ENCODE measurements around the gene KASH5.

Gene KASH5

DNA sequence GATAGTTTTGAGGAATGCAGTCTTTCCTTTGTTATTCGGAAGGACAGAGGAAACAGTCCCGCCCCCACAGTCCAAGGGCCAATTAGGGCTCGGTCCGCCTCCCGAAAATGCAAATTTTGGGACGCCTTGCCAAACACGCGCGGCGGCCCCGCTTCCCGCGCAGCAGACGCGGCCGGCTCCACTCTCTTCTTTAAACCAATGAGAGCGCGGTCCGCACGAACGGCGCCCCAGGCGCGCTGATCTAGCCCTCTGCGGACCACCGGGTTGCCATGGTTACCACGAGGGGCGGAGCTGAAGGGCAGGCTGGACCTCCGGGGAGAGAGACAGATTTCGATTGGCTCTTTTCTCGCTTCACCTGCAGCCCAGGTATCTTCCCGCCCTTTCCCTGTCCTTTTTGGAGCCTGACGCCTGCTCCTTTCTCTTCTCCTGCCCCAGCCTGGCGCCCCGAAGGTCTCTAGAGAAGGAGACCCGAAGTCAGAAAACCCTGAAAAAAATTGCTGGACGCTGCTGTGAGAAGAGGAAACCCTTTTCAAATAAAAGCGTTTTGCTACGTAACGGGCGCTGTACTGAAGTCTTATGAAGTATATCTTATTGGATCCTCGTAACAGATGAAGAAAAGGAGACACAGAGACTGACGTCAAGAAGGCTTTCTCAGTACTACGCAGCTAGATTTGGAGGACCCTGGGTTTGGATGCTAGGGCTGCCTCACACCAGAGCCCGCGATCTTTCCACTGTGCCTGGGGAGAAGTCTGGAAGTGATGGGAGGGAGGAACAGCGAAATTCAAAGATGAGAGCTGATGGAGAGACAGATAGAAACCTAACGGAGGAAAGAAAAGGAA lies 33.2 kb downstream of the KASH5 start:
- peak; percentile 88 for DNase-seq (ENCODE audit: low spot score)

DNA sequence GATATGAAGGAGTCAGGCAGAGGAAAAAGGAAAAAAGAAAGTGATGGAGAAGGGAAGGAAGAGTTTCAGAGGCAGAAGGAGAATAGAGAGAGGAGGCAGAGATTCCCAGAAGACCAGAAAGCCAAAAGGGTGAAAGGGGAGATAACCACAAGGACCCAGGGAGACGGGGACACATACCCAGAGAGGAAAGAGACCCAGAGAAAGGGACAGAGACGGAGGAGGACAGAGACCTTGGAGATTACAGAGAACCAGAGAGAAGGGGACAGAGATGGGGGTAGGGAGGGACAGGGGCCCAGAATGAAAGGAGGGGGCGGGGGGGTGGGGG lies 33.8 kb downstream of the KASH5 start:
- DNase-seq (ENCODE audit: low spot score) = no peak

DNA sequence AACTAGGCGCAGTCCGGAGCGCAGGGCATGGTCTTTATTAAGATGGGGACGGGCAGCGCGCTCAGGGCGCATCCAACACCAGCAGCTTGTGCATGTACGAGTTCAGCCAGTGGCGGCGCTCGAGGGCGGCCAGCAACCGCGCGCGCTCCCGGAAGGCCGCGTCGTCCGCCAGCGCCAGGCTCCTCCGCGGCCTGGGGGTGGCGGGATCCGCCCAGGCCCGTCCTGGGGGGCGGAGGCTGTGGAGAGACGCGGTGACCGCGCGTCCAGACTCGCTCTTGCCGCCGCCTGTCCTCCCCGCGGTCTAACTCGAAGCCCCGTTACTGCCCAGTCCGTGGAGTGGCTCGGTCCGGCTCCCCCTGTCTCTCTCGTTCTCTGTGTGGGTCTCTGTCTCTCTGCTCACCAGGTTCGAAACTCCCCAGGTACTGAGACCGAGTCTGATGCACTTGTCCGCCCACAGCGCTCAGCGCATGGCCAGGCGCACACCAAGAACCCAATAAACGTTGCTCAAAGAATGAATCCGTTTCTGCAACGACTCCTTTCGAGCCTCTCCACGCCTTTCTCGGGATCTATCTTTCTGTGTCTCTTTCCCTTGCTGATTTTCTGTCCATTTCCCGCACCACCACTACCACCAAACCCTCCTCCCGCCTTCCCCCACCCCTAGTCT lies 34.5 kb downstream of the KASH5 start:
- no peak for DNase-seq (ENCODE audit: low spot score)

DNA sequence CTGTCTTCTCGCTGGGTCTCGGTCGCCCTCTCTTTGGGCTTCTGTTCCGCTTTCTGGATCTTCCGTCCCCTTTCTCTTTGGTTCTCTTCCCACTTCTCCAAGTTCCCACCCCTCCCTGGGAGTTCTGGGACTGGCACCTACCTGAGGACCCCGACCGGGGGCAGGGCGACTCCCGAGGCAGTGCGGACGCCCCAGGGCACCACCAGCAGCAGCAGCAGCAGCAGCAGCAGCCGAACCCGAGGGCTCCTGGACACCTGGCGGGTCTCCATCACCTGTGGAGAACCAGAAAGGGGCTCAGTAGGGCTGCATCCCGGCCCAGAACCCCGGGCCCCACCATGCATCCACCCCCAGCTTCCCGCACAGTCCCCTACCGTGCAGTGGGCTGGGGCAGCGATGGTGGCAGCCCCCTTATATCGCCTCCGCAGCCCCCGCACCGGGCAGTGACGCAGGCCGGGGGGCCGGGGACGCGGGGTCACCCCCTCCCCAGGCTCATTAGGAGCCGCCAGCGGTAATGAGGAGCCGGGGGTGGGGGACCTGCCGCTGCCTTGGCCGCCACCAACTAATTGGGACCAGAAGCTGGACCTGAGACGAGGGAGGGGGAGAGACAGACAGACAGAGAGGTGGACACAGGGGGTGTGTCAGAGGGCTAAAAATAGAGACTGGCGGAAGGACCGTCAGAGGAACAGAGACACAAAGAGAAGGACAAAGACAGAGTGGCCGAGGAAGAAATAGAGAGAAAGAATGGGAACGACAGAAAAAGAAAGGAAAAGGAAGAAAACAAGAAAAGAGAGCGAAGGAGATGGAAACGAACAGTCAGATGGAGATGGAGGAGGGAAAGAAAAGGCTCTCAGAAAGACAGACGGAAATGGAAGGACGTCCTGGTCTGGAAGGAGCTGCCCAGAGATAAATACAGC lies 35.3 kb downstream of the KASH5 start, which contains the start of gene PTH2:
Gene PTH2 (minus strand): TSS at position 371 of the 914 bp plus-strand sequence. CDS start 102 bp downstream, at position 269.
- no peak for DNase-seq (ENCODE audit: low spot score)

DNA sequence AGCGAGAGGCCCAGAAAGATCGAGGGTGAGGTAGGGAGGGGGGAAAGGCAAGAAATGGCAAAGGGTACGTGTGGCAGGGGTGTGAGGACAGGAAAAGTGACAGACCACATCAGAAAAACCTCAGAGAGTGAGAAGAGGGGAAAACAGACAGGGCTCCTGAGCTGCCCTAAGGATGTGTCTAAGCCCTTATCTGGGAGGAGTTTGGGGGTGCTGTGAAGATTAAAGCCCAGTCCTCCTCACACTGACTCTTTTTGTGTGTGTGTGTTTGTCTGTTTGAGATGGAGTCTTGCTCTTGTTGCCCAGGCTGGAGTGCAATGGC lies 35.9 kb downstream of the KASH5 start:
- no peak for DNase-seq (ENCODE audit: low spot score)

DNA sequence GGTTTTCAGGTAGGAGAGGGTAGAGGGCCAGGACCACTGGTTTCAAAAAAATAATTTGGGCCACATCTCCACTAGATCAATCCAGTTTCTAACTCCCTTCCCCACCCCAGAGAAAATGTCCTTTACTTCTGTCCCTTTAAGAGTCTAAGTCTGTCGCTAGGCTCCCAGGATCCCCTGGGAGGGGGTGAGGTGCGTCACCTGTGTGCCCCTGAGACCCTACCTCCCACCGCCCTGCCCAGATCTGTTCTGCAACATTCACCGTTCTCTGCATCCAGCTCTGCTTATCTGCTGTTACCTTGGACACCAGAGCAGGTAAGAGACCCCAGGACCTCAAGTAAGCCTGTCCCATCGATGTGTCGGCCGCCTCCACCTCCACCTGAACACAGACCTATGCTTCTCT lies 37.1 kb downstream of the KASH5 start, which contains the start of gene GFY:
Gene GFY (plus strand): TSS at position 211 of the 400 bp plus-strand sequence. CDS start 1,043 bp downstream, outside the sequence.
- DNase-seq (ENCODE audit: low spot score) = no peak

DNA sequence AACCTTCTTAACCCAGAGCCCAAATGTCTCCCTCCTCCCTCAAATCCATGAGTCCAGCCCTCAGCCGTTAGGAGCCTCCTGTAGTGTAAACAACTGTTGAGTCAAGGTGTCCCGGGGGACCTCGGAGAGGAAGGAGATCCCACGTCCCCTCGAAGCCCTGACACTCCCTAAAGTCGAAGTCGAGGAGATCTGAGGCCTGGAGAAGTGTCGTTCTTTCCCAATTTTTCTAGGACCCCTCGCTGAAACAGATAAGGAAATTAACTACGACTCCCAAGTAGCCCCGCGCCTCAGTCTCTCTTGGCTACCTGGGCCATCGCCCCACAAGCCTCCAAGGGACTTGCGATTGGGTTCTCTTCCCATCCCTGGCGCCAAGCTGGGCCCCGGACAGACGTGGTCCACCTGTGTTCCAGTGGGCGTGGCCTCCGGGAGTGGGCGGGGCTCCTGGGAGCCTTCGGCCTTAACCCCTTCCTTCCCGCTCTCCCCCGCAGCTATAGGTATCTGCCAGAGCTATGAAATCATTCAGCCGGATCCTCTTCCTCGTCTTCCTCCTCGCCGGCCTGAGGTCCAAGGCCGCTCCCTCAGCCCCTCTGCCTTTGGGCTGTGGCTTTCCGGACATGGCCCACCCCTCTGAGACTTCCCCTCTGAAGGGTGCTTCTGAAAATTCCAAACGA lies 38.0 kb downstream of the KASH5 start:
- DNase-seq (ENCODE audit: low spot score) = no peak

DNA sequence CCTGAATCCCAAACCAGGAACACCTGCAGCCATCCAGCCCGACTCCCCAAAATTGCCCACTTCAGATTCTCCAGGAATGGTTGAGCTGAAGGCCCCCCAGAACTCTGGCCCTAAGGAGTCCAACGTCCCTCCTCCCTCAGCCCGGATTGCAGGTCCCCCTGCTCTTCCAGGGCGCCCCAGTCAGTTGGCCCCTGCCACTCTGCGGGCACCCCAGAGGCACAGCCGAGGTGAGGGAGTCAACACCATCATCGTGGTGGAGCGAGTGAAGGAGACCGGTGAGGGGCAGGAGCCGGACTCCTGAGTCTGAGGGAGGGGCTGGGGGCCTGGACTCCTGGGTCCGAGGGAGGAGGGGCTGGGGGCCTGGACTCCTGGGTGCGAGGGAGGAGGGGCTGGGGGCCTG lies 39.3 kb downstream of the KASH5 start:
- DNase-seq (ENCODE audit: low spot score) = no peak

DNA sequence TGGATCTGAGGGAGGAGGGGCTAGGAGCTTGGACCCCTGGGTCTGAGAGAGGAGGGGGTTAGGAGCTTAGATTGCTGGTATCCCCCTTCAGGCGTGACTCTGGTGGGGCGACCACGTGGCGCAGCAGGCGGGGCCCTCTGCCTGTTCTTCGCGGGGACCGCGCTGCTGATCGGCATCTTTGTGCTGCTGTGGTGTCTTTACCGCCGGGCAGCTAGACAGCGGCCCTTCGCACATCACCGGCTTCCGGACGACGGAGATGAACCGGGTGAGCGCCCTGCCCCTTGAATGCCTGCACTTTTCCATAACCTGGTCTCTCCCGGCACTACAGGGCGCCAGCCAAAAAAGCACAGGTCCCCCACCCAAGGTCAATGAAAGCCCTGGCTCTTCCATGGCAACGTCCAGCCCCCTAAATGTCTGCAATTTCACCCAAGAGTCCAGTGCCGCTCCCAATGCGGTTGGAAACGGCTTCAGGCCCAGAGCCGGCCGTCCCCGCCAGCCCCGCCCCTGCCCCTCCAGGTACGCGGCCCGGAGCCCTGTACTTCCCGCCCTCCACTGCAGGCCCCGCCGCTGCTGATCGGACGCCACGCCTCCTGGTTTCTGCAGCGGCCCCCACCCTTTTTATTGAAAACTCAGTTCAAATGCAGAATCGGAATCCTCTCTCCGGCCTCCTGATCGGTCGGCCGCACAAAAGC lies 40.0 kb downstream of the KASH5 start:
- peak; percentile 35 for DNase-seq (ENCODE audit: low spot score)

DNA sequence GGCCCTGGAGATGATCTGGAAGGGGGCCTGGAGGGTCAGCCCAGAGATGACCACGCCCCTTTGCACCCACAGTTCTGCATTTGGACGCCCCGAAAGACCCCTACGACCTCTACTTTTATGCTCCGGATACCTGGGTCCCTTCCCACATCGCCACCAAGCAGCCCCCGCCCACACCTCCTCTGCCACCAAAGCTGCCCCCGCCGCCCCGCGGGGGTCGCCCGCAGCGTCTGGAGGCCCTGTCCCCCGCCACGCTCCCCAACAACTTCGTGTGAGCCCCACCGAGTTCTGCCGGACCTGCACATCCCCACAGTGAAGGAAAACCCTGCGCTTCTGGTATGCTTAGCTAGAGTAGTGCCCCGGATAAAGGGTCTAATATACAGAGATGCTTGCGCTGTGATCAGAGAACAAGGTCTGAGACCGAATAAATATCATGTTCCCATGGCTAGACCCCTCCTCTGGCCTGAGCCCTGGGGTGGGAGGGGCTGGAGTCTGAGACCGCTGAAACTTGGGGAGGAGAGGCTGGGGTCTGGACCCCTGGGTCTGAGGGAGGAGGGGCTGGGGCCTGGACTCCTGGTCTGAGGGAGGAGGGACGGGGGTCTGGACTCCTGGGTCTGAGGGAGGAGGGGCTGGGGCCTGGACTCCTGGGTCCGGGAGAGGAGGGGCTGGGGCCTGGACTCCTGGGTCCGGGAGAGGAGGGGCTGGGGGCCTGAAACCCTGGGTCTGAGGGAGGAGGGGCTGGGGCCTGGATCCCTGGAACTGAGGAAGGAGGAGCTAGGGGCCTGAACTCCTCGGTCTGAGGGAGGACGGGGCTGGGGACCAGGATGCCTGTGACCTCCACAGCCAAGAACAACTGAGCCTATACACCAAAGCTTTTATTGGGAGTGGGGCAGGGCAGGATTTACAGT lies 40.8 kb downstream of the KASH5 start:
- DNase-seq (ENCODE audit: low spot score) = no peak

DNA sequence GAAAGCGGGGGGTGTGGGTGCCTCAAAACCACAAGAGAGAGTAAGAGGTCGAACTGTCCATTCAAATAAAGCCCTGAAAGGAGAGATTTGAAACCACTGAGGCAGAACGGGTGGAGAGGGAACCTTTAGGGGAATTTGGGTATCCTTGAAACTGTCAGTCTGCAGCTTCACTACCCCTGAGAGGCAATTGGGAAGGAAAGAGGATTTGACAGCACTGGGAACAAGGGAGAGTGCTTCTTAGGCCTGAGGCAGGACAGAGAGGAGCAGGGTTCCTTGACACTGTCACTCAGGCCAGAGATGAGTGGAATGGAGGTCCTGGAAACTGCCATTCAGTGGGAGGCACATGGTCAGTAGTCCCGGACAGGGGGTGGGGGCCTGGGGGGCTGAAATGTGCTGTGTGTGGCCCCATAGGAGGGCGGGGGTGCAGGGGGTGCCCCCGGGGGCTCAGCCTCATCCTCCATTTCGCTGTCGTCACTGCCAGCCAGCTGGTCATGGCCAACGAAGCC lies 42.2 kb downstream of the KASH5 start:
- DNase-seq (ENCODE audit: low spot score) = no peak

DNA sequence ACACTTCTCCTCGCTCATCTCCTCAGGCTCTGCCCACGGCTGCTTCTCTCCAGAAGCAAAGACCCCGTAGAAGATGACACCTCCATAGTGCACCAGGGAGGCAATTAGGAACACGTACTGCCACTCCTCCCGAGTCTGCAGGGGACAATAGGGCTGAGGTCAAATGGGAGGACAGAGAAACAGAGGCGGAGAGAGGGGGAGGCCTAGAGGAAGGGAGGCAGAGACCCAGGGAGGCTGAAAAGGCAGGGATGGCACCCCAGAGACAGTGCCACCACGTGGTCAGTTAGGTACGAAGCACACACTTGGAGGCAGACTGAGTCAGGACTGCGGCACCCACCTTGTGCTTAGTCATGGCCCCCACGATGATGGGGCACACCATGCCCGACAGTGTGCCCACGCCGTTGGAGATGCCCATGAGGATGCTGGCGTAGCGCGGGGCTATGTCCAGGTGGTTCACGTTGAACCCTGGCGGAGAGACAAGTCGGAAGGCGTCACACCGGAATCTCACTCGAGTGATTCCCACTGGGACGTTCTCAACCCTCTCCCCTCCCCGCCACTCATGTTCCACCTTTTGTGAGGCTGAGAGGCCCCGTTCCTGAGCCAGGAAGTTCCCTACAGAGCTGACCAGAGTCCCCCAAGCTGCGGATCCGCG lies 42.8 kb downstream of the KASH5 start:
- no peak for DNase-seq (ENCODE audit: low spot score)

DNA sequence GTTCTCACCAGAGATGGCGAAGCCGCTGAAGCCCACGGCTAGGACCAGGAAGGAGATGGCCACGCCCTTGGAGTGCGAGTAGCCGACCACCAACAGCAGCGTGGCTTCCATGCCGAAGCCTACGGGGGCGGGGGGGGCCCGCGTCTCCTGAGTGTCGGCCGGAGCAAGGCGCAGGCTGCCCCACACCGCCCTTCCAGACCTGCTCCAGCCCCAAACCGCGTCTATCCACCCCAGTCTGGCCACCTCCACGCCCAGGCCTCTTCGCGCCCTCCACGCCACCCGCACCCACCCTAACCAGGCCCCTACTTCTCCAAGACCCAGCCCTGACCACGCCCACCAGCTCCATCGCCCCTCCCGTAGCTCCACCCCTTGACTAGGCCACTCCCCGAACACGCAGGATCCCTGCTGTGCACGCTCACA lies 43.3 kb downstream of the KASH5 start:
- no peak for DNase-seq (ENCODE audit: low spot score)

DNA sequence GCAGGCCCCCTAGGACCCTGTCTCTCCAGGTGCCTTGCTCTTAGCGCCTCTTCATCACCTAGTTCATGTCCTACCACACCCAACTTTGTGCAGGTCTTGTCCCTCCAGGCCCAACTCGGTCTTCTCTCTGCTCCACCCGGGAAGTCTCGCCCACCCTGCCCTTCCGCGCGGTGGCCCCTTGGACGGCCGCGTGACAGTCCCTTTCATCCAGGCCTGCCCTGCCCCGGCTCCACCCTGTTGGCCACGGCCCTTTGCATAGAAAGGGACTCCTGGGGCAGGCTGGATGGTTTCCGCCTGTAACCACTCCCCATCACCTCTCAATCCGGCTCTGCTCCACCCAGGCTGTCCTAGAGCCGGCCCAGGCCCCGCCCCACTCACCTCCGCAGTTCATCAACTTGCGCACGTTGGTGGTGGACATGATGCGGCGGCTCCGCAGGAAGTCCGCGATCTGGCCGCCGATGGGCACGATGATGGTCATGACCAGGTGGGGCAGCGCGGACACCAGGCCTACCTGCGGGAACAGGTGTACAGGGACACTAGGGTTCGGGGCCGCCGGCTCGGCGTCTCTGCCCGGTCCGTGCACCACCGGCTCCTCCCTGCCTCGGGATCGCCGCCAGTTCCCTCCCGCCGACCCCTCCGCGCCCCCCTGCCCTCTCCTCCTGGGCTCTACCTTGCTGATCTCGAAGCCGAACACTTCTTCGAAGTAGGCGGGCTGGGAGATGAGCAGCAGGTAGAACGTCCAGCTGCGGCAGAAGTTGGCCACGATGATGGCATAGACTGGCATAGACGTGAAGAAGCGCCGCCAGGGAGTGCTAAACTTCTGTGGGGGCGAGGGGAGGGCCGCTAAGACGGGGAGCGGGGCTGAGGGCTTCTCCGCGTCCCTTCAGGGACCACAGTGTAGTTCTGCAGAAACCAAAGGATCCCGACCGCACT lies 44.4 kb downstream of the KASH5 start:
- DNase-seq (ENCODE audit: low spot score) = no peak

DNA sequence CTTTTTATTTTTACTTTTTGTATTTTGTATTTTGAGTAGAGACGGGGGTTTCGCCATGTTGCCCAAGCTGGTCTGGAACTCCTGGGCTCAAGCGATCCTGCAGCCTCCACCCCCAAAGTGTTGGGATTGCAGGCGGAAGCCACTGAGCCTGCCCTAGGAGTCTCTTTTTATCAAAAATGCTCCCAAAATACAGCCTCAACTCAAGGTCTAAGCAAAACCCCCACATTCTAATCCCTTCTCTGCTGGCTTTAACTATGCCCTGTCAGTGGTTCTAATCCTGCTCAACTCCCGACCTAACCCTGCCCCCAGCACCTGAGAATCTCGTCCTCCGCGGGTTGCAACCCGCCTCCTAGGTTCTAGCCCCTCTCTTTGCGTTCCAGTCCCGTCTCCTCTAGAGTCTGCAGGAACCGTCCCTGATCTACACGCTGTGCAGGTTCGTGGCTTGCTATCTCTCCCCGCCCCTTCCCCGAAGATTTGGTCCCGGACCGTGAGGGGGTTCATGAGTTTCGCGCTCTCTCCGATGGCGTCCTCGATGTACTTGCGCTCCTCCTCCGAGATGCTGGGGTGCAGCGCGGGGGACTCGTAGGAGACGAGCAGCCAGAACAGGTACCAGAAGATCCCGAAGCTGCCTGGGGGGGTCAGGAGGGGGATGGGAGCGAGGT lies 45.3 kb downstream of the KASH5 start:
- DNase-seq (ENCODE audit: low spot score) = no peak

DNA sequence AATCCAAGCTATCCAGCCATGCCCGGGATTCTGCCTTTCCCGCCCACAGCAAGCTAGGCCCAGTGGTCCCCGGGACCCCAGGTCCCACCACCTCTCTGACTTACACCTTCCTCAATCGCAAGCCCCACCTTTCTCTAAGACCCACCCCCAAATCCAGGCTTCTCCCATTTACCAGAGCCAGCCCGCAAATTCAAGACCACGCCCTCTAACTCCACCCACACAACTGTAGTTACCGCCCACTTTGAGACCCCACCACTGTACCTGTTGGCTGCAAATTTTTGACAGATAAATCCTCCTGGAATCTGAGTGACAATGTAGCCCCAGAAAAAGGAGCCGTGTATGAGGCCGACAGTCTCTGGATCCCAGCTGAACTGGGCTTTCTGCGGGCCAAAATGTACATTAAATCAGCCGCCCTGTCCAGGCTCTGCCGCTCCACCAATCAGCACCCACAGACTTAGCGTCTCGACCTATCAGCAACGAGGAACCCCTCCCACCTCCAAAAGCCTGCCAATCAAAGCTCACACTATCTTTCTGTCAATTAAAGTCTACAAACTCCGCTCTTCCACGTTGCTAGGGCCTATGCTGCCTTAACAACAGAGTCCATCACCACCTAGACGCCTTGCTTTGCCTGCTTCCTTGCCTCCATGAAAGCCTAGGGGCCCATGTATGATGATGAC lies 47.0 kb downstream of the KASH5 start:
- DNase-seq (ENCODE audit: low spot score) = no peak

DNA sequence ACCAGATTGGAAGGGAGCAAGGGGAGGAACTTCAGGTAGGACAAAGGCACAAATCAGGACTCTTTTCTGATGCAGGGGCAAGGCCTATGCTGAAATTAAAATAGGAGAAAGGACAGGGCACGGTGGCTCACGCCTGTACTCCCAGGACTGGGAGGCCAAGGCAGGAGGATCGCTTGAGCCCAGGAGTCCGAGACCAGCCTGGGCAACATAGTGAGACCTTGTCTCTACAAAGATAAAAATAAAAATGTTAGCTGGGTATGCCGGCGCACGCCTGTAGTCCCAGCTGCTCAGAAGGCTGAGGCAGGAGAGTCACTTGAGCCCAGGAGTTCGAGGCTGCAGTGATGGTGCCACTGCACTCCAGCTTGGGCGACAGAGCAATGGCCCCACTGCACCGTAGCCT lies 47.6 kb downstream of the KASH5 start:
- no peak for DNase-seq (ENCODE audit: low spot score)

All from AG08395 (cell line).